Stimulated activated CD8-positive, alpha-beta memory T cell treated with anti-CD3 and anti-CD28 coated beads, Interleukin-12 subunit alpha, Interleukin-12 subunit beta, amount 100 ng/mL, for 1 hour (primary cell): ENCODE results near the gene ZNF516.

Source experiments
- DNase-seq: peaks from one replicate; pipeline ENCODE4 v3.0.0-alpha.2; 2020; ENCODE audit warnings: low read depth

The ZNF516 gene

DNA sequence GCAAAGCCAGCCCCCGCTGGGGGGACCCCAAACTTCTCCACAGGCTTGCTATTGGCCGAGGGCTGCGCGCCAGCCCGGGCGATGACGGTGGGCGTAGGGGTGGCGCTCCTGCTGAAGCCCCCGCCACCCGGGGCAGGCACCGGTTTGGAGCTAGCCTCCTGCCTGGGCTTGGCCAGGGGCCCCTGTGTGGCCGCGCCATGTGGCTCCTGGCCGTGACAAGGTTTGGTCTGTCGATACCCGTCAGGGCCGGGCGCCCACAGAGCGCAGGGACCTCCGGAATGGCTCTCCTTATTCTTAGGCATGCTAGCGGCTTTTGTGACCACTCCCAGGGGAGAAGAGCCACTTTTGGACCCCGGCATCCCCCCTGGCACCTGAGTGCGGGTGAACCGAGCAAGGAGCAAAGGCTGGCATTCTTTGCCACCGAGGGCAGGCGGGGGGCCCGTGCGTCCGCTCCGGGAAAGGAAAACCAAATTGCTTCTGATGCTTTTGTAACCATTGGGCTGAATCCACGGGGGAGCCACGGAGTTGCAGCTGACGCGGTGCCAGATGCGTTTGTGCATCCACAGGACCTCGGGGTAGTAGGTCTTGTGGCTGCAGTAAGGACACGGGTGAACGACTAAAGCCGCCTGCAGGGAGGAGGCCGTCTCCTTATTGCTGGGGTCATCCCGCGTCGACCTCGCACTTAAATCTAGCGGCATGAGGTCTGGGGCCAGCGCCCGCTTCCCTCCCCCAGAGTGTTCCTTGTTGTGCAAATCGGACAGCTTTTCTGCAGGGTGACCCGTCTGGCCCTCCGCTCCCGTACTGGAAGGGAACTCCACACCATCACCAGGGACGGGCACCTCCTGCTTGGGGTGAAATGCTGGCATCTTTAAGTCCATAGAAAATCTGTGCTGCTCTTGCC is 115.6 kb downstream of the ZNF516 start:
- no peak for DNase-seq

GRCh38 chr18:76378526-76379215 is 116.4 kb downstream of the ZNF516 start:
- DNase-seq, result no peak

GRCh38 chr18:76377359-76377756 is 117.7 kb downstream of the ZNF516 start:
- DNase-seq, result no peak

- DNase-seq, result no peak
Observed at GRCh38 chr18:76376668-76377358, 118.2 kb downstream of the ZNF516 start.

DNA sequence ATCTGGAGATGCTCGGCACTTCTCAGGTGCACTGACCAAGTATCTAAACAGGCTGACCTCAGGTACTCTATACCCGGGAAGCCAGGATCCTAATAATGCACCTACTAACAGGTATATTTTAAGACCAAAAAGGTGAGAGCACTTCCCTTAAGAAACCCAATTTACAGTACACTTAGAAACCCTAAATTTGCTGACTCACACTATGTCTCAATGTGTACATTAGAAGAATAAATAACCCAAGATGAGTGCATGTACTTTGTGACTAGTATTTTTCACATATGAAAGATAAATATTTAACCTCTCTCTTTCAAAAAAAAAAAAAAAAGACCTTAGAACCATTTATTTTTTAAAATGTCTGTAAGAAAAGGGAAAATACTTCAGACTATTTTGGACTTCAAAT is 118.8 kb downstream of the ZNF516 start:
- DNase-seq, result no peak

GRCh38 chr18:76374330-76375281 is 120.4 kb downstream of the ZNF516 start:
- no peak for DNase-seq

DNA sequence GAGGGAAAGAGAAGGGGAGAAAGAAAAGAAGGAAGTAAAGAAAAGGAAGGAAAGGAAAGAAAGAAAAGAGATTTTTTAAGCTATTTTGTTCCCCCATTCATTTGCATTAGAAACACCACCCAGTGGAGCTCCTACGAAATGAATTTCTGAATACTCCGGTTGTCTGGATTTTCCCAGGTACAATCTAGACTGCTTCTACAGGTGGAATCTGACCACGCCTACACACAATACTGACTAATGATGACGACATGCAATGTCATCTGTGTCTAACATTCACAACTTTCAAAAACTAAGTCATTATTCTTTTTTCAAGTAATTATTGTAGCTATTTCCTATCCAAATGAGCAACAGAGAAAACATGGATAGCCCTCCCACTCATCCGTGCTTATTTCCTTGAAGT is 121.7 kb downstream of the ZNF516 start:
- no peak for DNase-seq

DNA sequence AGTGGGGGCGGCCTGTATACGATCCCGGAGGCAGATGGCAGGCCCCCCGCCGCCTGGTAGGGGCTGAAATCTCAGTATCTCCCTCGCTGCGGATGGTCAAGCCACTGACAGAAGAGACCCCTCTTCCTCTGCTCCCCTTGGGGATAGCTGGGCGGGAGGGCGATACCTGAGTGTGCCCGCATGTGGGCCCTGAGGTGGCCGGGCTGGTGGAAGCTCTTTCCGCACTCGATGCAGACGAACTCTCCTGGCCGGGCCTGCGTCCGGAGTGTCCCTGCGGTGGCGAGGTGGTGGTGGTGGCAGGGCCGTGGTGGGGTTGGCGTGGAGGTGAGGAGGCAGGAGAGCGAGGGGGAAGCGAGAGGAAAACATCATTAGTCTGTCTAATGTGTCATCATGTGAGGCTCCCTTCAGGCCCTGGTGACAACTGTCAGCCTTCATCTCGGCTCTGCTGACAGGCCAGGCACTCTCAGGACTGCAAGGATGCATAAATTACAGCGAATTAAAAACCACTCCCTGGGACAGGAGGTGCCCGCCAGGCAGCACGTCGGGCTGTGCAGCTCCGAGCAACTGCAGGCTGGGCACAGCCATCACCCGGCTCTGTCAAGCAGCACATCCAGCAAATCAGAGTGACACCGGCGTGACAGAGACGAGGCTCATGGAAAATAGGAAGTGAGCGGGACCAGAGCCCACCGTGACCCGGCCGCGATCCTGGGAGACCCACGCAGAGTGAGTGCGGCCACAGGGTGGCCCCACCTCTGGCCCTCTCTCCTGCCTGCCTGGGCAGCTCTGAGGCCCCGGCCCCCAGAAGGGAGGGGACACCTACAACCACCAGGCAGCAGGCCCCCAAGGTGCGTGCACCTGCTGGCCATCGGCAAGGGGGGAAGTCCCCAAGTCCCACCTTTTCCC is 123.5 kb downstream of the ZNF516 start:
- no peak for DNase-seq

DNA sequence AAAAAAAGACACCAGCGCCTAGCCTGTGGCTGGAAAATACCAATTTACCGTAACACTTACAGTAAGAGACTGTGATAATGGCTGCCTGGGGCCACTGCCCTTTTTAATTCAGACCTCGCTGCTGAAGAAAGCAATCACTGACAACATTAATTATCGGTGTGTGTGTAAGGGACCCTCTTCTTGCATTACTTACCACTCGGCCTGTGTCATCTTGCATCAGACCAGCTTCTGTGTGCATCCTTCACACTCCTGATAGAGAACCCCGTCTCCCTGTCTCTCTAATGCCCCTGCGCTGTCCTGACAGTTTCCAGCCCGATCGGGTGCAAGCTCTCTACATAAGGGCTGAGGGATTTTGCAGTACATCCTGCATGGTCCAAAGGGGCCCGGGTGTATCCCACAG is 124.4 kb downstream of the ZNF516 start:
- DNase-seq, result no peak

DNA sequence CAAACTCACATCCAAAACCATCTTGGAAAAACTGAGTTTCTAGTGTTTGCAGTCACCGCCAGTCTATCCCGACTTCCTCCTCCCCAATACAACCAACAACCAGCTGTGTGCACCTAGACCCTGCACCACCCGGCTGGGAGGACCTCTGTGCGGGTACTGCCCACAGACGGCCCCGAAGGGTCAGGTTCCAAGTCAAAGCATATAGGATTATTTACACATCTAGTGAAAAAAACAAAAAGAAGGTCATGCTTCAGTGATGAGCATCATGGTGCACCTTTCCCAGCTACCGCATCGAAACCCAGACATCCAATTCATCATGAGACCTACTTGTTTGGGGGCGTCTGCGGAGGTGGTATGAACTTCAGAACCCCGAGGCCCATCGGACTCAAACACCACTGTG is 124.8 kb downstream of the ZNF516 start:
- no peak for DNase-seq

DNA sequence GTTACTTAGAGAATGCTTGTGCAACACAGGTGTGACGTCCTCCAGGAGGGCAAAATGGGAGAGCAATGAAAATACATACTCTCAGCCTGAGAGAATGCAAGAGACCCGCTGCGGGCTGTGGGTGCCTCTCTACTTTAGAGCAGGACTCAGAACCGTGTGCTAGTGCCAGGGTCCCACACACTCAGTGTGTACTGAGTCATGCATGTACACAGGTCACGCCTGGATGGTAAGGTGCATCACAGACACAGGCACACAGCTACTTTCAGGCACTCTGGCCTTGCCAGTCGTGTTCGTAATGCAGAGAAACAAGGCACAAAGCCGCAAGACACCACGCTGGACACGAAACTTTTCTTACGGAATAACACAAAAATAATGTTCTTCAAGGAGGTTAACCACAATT is 125.3 kb downstream of the ZNF516 start:
- no peak for DNase-seq

- DNase-seq, result no peak
Observed at GRCh38 chr18:76368976-76369375, 126.1 kb downstream of the ZNF516 start.

DNA sequence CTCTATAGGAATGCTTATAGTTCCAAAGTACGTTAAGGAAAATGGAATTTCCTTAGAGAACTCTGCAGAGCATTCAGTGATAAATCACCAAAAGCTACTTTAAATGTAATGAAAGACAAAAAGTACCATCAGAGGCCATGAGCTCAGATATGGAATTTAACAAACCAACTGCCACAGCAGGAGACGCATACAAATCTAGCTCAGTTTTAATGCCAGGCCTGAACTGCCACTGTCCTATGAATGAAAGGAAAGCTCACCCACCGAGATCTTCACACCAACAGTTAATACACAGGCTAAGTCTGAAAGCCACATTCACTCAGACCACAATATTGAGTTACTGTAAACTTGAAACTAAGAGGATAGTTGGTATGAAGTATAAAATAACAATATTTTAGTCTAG is 126.8 kb downstream of the ZNF516 start:
- no peak for DNase-seq

GRCh38 chr18:76367168-76368125 is 127.6 kb downstream of the ZNF516 start:
- DNase-seq, result no peak

GRCh38 chr18:76365561-76365960 is 129.5 kb downstream of the ZNF516 start:
- DNase-seq, result no peak

DNA sequence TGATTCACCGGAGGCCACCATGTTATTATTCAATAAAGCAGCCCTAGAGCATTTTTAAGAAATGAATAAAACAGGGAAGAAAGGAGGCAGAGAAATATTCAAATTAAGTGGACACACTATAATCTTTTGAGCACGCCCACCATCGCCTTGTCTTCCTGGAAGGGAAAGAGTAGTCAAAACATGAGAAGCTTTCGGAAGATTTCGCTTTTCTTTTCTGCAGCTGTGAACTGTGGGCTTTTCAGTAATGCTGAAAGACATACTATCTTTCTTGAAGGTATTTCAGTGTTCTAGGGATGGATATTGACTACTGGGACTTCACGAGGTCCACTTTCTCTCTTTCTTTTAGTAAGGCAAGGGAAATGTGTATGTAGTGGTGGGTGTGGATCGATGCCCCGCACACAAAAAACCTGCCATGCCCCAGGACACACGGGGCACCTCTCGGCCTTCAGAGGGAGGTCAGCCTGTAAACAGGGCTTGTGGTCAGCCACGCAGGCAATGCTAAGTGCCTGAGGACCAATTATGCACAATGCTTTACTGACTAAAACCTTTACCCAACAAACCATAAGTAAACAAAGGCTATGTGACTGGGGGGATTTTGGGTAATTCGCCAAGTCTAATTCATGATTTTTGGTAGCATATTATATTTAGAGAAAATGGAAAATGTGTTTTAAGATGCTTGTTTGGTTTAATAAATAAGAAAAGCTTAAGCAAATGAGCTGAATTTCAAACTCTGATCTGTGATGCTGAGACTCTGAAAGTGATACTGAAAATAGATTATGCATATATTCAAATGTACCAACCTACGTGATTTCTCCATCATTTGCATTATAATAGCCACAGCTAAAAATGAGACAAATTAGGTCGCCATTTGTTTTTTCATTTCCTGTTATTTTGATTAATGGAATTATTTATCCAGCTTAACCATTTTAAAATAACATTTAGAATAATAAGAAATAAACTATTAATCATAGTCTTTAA is 130.5 kb downstream of the ZNF516 start:
- DNase-seq, result no peak

DNA sequence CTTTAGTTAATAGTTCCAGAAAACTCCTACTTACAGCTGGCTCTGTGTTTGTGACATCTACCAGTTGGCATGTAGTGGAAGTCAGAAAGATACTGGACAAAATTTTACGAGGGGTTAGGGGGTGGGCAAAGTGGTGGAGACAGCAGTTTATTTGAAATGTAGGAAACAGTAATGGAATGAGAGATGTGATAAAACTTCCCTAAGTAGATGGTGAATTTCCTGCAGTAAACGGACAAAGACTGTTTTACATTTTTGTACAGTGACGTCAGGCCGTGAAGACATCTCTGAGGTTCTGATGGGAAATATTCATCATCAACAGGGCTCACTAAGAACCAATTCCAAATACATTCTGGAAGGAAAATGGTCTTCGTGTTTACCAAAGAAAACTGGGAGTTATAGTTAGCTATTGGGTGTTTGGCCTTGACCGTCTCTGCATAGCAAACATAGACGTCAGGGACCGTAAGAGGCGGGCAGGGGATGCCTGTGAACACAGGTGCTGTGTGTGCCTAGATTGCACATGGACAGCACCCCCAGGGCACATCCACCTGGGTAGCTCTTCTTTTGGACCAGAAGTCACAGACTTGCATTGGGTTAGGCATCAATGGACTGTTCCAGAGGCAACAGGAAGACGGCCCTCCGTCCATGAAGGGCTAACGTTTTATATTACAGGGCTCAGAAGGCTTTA is 131.5 kb downstream of the ZNF516 start:
- no peak for DNase-seq

GRCh38 chr18:76362676-76363075 is 132.4 kb downstream of the ZNF516 start:
- no peak for DNase-seq
